Measurements from ENCODE around the gene WASL.

- TF ChIP-seq CTCF (IDR thresholded peaks at IDR 0.05) (no peak), POLR2A (IDR thresholded peaks at IDR 0.05) (no peak), POLR2AphosphoS5 (IDR thresholded peaks at IDR 0.05) (no peak)
Observed at GRCh38 chr7:123637203-123637602, 111.6 kb downstream of the WASL start.
